AG04449 (cell line): ENCODE data around the gene PIP4K2A.

Experiments used
- CTCF ChIA-PET: fragments of 350-600 bp; formaldehyde crosslinking; extraction: SDS; loops from one replicate; lab custom pipeline; 2021; ENCODE audit warnings: antibody characterized with exemption; lab: Yijun Ruan, JAX
- POLR2A ChIA-PET: fragments of 400-600, 350-600 bp; formaldehyde crosslinking; extraction: SDS; loops from one replicate; lab custom pipeline; 2020; ENCODE audit warnings: antibody characterized with exemption, inconsistent platforms; lab: Yijun Ruan, JAX
- DNase-seq: peaks from one replicate; pipeline ENCODE4 v3.0.0-alpha.2; 2010; ENCODE audit warnings: low read depth, low spot score
- H3K4me3 ChIP-seq: 2 replicates; pipeline ENCODE4 v1.5.1; 2011; ENCODE audit warnings: low read depth, mild to moderate bottlenecking, control low read depth, low read length
- TF ChIP-seq, protein P1 (sequence below): IDR thresholded peaks from one replicate; pipeline ENCODE4 v1.5.1; 2011; ENCODE audit warnings: mild to moderate bottlenecking, moderate library complexity, low read length, control low read depth, inconsistent platforms; ENCODE audit not compliant: insufficient read depth; ENCODE audit errors: missing control alignments

Gene PIP4K2A

GRCh38 chr10:22605168-22605567 lies 109.2 kb downstream of the PIP4K2A start:
- TF ChIP-seq, protein P1, sequence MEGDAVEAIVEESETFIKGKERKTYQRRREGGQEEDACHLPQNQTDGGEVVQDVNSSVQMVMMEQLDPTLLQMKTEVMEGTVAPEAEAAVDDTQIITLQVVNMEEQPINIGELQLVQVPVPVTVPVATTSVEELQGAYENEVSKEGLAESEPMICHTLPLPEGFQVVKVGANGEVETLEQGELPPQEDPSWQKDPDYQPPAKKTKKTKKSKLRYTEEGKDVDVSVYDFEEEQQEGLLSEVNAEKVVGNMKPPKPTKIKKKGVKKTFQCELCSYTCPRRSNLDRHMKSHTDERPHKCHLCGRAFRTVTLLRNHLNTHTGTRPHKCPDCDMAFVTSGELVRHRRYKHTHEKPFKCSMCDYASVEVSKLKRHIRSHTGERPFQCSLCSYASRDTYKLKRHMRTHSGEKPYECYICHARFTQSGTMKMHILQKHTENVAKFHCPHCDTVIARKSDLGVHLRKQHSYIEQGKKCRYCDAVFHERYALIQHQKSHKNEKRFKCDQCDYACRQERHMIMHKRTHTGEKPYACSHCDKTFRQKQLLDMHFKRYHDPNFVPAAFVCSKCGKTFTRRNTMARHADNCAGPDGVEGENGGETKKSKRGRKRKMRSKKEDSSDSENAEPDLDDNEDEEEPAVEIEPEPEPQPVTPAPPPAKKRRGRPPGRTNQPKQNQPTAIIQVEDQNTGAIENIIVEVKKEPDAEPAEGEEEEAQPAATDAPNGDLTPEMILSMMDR, result no peak
- CTCF ChIA-PET, result interaction anchor here (0.7 to 0.8 kb wide), 2 partner anchors 20 to 31 kb away, joined by 3 to 4 read pairs; no protein-coding TSS in a partner anchor
- no peak for DNase-seq
- POLR2A ChIA-PET, result interaction anchor here (0.7 kb wide), 1 partner anchor 248 kb away, joined by 3 read pairs; no protein-coding TSS in a partner anchor
- no peak overlapping the region for H3K4me3 ChIP-seq

DNA sequence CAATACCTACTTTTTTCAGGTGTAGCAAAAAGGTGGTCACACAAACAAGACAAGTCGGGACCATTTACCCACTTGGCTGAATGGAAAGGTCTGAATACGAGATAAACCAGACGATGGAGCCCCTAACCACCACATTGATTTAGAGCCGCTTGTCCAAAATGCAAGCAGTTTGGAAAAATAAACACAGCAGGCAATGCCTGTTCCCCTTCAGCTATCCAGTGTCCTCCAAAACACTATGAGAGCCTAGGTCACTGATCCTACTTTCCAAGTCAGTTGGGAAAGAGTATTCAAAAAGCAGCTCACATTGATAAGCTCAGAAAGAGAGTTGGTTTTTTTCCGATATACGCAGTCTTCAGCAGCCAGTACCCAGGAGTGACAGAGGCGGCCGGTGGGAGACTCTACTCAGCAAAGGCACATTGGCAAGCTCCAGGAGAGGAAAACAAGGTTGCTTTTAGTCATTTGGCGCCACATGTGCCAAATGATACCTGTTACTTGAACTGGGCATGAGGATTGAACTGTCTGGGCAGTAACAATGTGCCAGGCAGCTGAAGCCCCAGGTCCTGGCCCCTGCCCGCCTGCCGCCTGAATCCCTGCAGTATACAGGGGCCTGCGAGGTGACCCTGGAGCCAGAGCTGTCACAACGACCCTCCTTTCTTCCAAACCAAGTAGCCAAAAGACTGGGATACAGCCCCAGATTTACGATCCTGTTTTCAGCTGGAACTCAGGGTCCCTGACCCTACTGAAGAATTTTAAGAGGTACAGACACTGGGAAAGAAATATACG lies 109.8 kb downstream of the PIP4K2A start:
- POLR2A ChIA-PET, result no interaction called here
- H3K4me3 ChIP-seq, result no peak overlapping the region
- TF ChIP-seq, protein P1, result no peak
- DNase-seq, result no peak
- CTCF ChIA-PET, result interaction anchor here (0.7 to 0.8 kb wide), 2 partner anchors 19 to 31 kb away, joined by 3 to 4 read pairs; no protein-coding TSS in a partner anchor

DNA sequence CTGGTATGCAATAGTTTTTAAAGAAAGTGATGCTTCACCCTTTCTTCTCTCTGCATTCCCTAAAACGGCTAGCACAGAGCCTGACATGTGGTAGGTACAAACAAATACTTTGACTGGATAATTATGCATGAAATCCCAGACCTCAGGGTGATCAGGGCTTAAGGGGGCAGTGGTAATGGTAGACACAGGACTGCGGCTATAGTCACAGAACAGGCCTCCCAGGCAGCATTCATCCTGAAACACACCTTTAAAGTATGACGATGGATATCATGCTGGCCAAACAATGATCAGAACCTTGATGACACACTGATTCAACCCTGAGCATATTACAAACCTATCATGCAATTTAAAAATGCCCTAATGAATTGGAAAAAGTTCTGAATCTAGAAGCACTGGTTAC lies 110.8 kb downstream of the PIP4K2A start:
- CTCF ChIA-PET, result no interaction called here
- no peak for DNase-seq
- TF ChIP-seq, protein P1, result no peak
- no peak overlapping the region for H3K4me3 ChIP-seq
- POLR2A ChIA-PET, result no interaction called here

GRCh38 chr10:22601618-22602017 lies 112.8 kb downstream of the PIP4K2A start:
- CTCF ChIA-PET, result interaction anchor here (1.4 kb wide), 1 partner anchor 17 kb away, joined by 9 read pairs; no protein-coding TSS in a partner anchor
- POLR2A ChIA-PET, result no interaction called here
- DNase-seq, result no peak
- no peak overlapping the region for H3K4me3 ChIP-seq
- TF ChIP-seq, protein P1, result no peak

DNA sequence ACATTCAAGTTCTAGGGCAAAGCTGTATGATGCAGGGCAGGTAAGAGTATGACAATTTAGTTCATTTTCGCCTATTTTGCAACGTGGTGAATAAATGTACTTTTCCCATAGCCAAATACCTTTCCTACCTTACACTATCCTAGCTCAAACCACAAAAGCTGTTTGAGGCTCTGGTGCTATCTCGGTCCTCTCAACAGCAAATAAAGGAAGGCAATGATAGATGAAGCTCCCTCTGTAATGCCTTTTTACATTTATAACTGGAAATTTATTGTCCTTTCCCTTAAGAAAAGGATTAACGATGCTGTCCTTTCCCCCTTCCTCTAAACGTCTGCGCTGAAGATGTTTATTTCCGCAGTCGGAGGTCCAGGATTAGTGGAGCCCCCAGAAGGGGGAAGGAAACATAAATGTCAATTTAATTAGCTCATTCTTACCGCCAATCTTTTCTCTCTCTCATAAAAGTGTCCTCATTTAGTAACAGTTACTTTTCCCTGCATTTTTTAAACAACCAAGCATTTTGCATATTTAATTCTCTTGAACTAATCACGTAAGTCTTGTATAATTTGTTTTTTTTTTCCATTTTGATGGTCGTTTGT lies 114.6 kb downstream of the PIP4K2A start:
- DNase-seq, result no peak
- no peak overlapping the region for H3K4me3 ChIP-seq
- TF ChIP-seq, protein P1, result no peak
- ChIA-PET CTCF (interaction anchor here (0.6 to 1.4 kb wide), 3 partner anchors 11 to 29 kb away, joined by 3 to 4 read pairs (median 3); no protein-coding TSS in a partner anchor), POLR2A (no interaction called here)

DNA sequence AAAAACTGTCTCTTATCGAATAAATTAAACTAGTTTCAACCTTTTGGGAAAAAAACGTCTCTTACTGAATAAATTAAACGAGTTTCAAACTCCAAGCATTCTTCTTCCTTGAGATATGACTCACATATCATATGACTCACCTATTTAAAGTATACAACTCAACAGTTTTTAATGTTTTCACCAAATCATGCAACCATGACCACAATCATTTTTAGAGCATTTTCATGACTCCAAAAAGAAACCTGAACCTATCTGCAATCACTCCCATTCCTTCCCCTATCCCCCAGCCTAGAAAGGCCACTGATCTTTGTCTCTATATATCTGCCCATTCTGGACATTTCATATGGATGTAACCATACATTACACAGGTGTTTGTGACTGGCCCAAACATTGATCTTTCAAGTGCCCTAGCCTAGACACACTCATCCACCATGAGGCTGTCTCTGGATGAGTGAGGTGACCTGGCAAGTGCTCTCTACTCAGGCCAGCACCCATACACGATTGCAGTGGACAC lies 115.3 kb downstream of the PIP4K2A start:
- ChIA-PET CTCF (interaction anchor here (1.4 kb wide), 2 partner anchors 13 to 28 kb away, joined by 3 to 4 read pairs; no protein-coding TSS in a partner anchor), POLR2A (no interaction called here)
- TF ChIP-seq, protein P1, result no peak
- H3K4me3 ChIP-seq, result no peak overlapping the region
- no peak for DNase-seq
